ENCODE results near the gene KCNIP2. TPM values are rescaled to one million over a fixed set of nuclear protein-coding genes. Genes with fewer than 3 reads are reported as not detected.

The KCNIP2 gene
- polyA plus RNA-seq, 1 donor from 2014 or later, result 14.5 TPM

DNA sequence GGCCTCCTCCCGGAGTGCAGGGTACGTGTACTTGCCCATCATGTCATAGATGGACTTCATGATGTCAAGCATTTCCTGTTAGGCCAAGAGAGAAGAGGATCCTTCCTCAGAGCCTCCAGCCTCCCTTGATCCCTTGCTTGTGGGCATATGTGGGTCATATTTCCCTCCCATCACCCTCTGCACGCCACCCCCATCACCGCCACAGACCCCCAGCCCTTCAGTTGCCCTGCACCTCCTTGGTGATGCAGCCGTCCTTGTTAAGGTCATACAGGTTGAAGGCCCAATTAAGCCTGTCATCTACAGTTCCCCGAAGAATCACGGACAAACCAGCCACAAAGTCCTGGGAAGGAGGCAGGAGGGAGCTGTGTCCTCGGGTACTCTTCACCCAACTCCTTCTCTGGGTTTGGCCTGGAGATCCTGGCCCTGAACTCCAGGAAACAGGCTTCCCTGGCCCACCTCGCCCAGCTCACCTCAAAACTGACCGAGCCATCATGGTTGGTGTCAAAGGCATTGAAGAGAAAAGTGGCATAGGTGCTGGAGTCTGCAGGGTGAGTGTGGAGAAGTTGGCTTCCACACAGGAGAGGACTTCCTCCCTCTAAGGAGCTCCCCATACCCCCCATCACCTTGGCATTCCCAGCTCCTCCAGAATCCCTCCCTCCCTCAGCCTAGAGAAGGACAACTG, 15.5 kb downstream of the KCNIP2 start:
- H3K27me3 Mint-ChIP-seq, result no peaks in the 10 kb centered on the region
- peak overlapping the region in 1 of 4 donors; percentile 54 for H3K4me3 Mint-ChIP-seq
- H3K9me3 Mint-ChIP-seq, result no peaks in the 10 kb centered on the region
- peaks cover 4 to 25% (median 21%) of the 10 kb centered on the region in 3 donors for H3K4me1 Mint-ChIP-seq
- peak overlapping the region in 2 of 3 donors; percentile 57 to 85 for H3K27ac Mint-ChIP-seq
- peaks cover 7% of the 10 kb centered on the region for H3K36me3 Mint-ChIP-seq

DNA sequence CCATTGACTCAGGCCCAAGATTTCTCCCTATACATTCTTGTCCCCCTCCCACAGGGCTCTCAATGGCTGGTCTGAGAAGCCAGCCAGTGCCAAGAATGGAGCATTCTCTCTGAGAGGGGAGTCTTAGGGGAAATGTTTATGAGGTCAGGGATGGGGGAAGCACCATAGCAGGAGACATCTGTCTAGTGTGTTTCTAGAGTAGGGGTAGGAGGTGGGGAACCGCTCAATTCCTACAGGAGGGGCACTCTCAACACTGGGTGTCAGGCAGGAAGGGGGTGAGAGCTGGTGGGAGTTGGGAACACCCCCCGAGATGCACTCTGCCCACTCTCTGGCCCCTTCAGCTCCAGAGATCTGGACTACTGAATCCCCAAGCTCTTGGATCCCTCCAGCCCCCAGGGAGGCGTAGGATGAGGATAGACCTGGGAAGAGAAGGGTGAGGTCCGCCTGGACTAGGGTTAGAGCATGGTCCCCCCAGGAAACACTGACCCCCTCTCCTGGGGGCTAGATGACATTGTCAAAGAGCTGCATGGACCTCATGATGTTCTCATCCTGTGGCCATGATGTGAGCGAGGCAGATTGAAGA, 16.7 kb downstream of the KCNIP2 start:
- Mint-ChIP-seq H3K36me3 (peaks cover 7% of the 10 kb centered on the region), H3K9me3 (no peaks in the 10 kb centered on the region), H3K27me3 (no peaks in the 10 kb centered on the region), H3K4me3 (peak overlapping the region in 3 of 4 donors; percentile 7 to 78 (median 54)), H3K4me1 (peaks cover 4 to 20% (median 16%) of the 10 kb centered on the region in 3 donors), H3K27ac (peak overlapping the region in 1 of 3 donors; percentile 85)

DNA sequence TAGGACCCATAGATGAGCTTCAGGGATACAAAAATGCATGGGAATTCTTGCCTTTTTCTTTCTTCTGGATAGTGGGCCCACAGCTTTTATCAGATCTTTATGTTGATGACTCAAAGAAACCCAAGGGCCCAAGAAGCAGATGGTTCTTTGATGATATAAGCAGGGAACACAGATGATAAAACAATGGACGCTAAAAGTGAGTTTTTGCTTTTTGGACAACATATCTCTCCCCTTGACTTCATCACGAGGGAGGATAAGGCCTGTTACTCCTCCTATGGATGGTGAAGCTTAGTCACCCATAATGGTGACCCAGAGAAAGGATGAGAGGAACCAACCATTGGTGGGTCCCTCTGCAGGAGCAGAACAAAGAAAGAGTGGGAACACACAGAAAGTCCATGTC, 18.9 kb downstream of the KCNIP2 start:
- Mint-ChIP-seq H3K4me1 (peaks cover under 1 to 7% (median 4%) of the 10 kb centered on the region in 3 donors), H3K27me3 (no peaks in the 10 kb centered on the region), H3K9me3 (no peaks in the 10 kb centered on the region), H3K36me3 (peaks cover 7% of the 10 kb centered on the region), H3K4me3 (no peak overlapping the region), H3K27ac (no peak overlapping the region)

DNA sequence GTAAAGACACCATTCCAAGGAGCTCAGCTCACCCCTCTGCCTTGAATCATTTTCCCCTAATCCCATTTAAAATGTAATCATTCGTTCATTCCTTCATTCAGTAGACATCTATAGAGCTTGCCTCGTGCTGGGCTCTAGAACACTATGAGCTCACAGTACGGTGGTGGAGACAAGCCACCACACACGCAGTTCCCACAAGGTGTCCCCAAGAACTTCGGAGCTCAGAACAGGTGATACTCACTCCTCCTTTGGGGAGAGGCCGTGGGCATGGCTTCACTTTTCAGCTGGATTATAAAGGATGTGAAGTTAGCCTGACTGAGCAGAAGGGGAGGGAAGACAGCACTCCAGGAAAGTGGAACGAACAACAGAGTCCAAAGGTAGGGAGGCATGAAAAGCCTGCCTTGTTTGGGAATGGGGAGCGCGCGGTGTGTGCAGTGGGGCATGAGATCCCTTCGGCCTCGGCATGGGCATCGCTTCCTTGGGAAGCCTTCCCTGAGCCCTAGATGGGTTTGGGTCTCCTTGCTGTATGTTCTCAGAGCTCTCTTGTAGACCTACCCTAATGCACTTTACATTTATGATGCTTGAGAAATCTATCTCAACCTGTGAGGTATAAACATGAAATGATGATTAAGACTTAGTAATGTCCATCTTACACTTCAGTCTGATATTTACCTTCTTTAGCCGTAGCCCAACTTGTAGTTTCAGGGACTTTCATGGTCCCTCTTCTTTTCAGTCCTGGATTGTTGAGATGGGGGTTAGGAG, 24.5 kb downstream of the KCNIP2 start:
- Mint-ChIP-seq H3K4me3 (peak overlapping the region; percentile 89 to 100 (median 96)), H3K4me1 (peaks cover 12 to 22% (median 13%) of the 10 kb centered on the region in 3 donors), H3K36me3 (no peaks in the 10 kb centered on the region), H3K27me3 (no peaks in the 10 kb centered on the region), H3K27ac (peak overlapping the region; percentile 91 to 97 (median 95)), H3K9me3 (no peaks in the 10 kb centered on the region)

DNA sequence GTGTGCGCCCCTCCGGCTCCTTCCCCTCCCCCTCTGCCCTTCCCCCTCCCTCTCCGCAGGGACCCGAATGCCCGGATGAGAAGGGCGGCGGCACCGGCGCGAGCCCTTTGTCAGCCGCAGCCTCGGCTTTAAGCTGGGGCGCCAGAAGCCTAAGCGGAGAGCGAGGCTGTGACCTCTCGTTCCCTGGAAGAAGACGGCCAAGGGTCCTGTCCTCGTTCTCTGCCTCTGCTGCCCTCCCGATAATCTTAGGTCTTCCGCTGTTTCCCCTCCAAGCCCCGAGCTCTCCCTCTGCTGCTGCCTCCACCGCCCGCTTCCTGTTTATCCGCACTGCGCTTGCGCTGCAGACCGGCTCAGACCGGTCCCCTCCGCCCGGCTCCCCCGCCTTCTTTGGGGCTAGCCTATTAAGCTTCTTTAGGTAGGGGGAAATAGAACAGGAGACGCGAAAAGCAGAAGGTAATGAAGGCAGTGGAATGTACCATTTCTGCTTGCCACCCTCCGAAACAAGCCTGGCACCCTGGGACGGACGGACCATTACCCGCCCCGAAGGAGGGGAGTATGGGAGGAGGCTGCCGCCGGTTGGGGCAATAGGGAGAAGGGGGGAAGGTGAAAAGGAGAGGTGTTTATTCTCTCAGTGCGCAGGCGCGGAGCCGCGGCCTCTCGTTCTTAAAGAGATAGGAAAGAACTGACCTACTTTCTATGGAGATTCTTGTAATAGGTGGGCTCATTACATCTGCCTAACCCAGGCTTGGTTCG, 25.3 kb downstream of the KCNIP2 start, which contains the start of gene OGA:
TSS of gene OGA (minus strand) at position 326 of the 753 bp plus-strand sequence. CDS start 422 bp downstream, outside the sequence.
- H3K27ac Mint-ChIP-seq, result peak within 1 kb of the TSS; percentile 95 to 97 (median 95)
- H3K4me3 Mint-ChIP-seq, result peak within 1 kb of the TSS; percentile 89 to 100 (median 96)
- no peaks in the 10 kb centered on the region for H3K27me3 Mint-ChIP-seq
- no peaks in the 10 kb centered on the region for H3K9me3 Mint-ChIP-seq
- H3K36me3 Mint-ChIP-seq, result no peaks in the 10 kb centered on the region
- peaks cover 20 to 29% (median 20%) of the 10 kb centered on the region in 3 donors for H3K4me1 Mint-ChIP-seq

DNA sequence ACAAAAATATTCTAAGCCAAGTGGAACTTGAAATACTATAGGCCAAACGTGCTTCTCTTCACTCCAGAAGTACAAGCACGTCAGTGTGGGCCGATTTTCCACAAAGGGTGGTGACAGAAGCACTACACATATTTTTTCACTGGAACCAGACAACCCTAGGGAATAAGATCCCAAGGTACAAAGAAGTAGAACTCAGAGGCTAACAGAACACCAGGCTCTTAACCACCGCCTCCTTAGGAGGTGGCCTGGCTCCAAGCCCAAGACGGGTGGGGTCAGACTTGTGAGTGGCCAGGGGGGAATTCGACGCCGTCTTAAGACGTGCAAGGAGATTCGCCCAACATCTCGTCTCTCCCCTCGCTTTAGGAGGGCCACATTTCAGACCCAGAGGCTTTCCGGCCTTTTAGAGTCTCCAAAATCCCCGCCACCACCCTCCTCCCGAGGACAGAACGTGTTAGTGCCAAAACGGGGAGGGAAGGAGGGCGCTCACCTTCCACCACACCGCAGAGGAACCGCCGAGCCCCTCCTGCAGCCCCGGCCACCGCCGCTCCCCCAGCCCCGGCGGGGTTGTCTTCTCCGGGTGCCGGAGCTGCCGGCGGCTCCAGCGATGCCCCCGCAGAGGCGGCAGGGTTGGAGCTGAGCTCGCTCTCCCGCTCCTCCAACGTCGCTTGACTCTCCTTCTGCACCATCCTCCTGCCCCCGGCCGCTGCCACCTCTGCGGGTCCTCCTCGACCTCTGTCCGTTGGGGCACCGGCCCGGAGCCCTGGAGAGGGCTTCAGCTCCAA, 26.1 kb downstream of the KCNIP2 start:
- peak overlapping the region; percentile 95 to 97 (median 95) for H3K27ac Mint-ChIP-seq
- H3K27me3 Mint-ChIP-seq, result no peaks in the 10 kb centered on the region
- no peaks in the 10 kb centered on the region for H3K9me3 Mint-ChIP-seq
- peak overlapping the region; percentile 89 to 100 (median 96) for H3K4me3 Mint-ChIP-seq
- H3K4me1 Mint-ChIP-seq, result peaks cover 27 to 35% (median 28%) of the 10 kb centered on the region in 3 donors
- H3K36me3 Mint-ChIP-seq, result no peaks in the 10 kb centered on the region

DNA sequence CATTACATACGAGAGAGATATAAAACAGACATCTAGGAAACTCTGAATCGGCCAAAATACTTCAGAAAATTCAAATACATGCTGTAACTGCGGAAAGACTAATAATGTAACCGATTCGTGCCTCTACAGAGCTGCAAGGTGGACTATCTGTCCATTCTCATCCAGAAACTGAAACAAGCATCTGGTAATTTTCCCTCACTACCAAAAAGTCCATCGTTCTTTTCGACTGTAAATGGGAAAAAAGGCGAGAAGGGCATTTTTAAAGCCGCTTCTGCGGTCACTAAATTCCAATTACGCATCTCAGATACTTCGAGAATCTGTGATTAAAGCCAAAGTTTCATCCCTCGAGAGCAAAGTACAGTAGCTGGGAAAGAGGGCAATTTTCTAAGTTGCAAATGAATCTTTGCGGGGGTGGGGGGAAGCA, 26.7 kb downstream of the KCNIP2 start:
- H3K9me3 Mint-ChIP-seq, result no peaks in the 10 kb centered on the region
- no peaks in the 10 kb centered on the region for H3K36me3 Mint-ChIP-seq
- H3K4me3 Mint-ChIP-seq, result peak overlapping the region; percentile 89 to 100 (median 96)
- H3K27me3 Mint-ChIP-seq, result no peaks in the 10 kb centered on the region
- H3K27ac Mint-ChIP-seq, result peak overlapping the region; percentile 95 to 97 (median 95)
- H3K4me1 Mint-ChIP-seq, result peaks cover 28 to 36% (median 29%) of the 10 kb centered on the region in 3 donors

DNA sequence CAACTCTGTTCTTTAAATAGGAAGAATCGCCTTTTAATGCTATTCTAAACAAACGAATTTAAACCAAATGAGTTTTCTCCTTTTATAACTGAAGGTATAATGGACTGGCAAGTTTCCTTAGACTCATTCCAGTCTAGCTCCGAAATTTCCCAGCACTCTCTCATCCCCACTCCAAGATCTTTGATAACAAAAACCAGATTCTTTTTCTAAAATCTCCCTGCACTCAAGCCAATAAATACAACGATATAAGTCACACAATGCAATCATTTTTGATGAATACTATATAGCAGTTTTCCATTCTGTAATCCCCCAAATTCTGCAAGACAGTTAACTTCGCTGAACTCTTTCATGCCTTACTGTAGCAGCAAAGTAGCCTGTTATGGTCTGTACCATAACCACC, 27.2 kb downstream of the KCNIP2 start:
- no peaks in the 10 kb centered on the region for H3K36me3 Mint-ChIP-seq
- H3K27me3 Mint-ChIP-seq, result no peaks in the 10 kb centered on the region
- peak overlapping the region; percentile 95 to 97 (median 95) for H3K27ac Mint-ChIP-seq
- no peaks in the 10 kb centered on the region for H3K9me3 Mint-ChIP-seq
- peaks cover 28 to 34% (median 29%) of the 10 kb centered on the region in 3 donors for H3K4me1 Mint-ChIP-seq
- peak overlapping the region; percentile 89 to 100 (median 96) for H3K4me3 Mint-ChIP-seq

DNA sequence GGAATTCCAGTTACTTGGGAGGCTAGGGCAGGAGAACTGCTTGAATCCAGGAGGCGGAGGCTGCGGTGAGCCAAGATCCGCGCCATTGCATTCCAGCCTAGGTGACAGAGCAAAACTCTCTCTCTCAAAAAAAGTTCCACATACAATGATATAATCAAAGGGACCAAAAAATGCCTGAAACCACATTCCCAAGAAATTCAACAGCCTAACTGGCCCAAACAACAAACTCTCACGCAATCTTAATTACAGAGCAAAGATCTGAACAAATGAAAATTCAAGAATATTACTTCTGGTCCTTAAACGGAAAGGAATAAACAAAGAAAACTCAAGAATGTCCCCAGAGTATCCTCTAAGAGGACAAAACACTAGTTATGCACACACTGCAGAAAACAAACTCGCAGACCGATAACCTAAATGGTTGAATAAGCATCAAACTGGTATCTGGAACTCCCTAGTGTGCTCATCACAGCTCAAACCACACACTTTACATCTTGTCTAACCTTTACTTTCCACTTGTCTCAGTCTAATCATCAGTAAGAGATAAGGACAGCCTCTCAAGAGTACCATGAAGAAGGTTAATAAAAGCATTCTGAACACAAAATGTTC, 29.0 kb downstream of the KCNIP2 start:
- H3K9me3 Mint-ChIP-seq, result no peaks in the 10 kb centered on the region

DNA sequence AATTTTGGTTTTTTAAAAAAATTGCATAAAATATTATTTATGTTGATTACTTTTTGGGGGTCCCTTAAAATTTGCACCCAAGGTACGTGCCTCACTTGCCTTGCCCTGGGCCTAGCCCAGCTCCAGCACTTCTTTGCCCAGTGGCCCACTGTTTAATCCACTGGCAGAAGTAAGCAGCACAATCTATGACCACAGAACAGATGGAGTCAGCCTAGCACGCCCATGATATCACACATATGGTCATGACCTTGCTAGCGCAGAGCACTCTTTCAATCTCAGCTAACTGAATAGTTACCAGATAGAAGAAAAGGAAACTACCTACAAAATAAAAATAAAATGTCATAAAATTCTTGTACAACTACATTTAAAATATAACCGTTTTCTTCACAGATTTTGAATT, 31.0 kb downstream of the KCNIP2 start:
- Mint-ChIP-seq H3K36me3 (no peaks in the 10 kb centered on the region), H3K4me1 (peaks cover 27 to 32% (median 29%) of the 10 kb centered on the region in 3 donors), H3K27me3 (no peaks in the 10 kb centered on the region), H3K4me3 (peak overlapping the region in 1 of 4 donors; percentile 55), H3K27ac (peak overlapping the region in 2 of 3 donors; percentile 41 to 53), H3K9me3 (no peaks in the 10 kb centered on the region)

More for the DNA sequence above, 29.0 kb downstream of the KCNIP2 start:
- peaks cover 29 to 34% (median 32%) of the 10 kb centered on the region in 3 donors for H3K4me1 Mint-ChIP-seq
- peak overlapping the region; percentile 28 to 97 (median 95) for H3K27ac Mint-ChIP-seq
- H3K27me3 Mint-ChIP-seq, result no peaks in the 10 kb centered on the region
- no peaks in the 10 kb centered on the region for H3K36me3 Mint-ChIP-seq
- H3K4me3 Mint-ChIP-seq, result peak overlapping the region; percentile 89 to 100 (median 96)

DNA sequence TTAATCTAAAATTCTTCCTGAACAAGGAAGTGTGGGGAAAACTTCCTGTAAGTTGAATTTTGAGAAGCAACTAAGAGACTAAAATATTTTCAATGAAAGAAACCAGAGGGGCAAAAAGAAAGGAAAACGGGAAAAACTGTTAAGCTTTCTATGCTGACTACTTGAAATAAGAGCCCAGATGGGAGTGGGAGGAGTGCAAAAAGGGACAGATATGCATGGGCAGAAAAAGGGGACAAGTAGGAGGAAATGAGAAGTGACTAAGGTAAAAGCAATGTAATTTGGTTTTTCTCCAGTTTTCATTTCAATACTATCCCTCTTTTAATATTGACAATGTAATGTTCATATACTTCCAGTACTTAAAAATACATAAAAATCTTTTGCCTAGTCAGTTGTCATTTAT, 36.4 kb downstream of the KCNIP2 start:
- Mint-ChIP-seq H3K27me3 (no peaks in the 10 kb centered on the region), H3K4me3 (no peak overlapping the region), H3K27ac (no peak overlapping the region), H3K9me3 (no peaks in the 10 kb centered on the region), H3K36me3 (no peaks in the 10 kb centered on the region), H3K4me1 (peaks cover 0 to 19% (median 5%) of the 10 kb centered on the region in 3 donors)

DNA sequence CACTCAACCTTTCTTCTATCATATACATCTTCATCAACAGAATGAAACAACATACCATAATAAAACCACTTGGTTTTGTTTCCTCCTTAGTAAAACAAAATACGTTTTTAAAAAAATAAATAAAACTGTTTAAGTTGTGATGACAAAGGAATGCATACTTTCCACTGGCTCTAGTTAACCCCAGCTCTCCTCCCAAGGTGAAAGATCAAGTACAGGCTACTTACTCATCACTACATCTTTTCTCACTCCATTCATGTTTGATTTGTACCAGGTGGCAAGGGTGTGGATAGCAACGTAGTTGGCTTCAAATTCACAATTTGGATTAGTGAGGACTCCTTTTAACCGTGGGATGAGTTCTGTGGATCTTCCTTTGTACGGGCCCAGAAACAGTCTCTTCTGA, 40.1 kb downstream of the KCNIP2 start:
- peaks cover 4 to 18% (median 10%) of the 10 kb centered on the region in 3 donors for H3K4me1 Mint-ChIP-seq
- H3K27me3 Mint-ChIP-seq, result no peaks in the 10 kb centered on the region
- no peak overlapping the region for H3K27ac Mint-ChIP-seq
- peaks cover 2% of the 10 kb centered on the region for H3K36me3 Mint-ChIP-seq
- H3K4me3 Mint-ChIP-seq, result no peak overlapping the region
- H3K9me3 Mint-ChIP-seq, result no peaks in the 10 kb centered on the region

DNA sequence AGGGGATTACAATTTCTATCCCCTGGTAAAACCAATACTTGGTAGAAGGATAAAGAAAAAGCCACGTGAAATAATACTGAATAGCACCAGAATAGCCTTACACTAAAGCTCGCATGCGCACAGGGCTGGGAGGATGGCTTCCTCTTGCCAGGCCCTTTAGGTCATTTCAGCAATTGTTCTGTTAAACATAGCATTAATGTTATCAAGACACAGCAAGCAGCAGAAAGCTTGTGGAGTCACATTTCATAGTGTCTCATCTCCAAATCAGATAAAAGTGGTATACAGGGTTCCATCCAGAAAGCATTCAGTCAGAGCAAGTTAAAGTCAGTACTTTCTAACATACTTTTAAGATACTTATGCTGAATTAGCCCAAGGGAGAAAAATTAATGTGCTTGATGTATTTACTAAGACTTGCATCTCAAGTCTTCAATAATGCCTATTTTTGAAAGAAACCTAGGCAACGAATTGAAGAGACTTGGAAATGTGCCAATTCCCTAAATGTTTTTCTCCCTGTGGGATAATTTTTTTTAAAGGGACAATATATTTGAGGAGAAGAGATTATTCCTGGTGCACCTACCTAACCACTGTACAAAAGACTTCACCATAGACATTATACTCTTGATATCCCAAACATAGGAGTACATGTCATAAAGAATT, 46.1 kb downstream of the KCNIP2 start:
- H3K36me3 Mint-ChIP-seq, result peaks cover 2% of the 10 kb centered on the region
- peaks cover 4 to 9% (median 9%) of the 10 kb centered on the region in 3 donors for H3K4me1 Mint-ChIP-seq
- peak overlapping the region in 1 of 4 donors; percentile 32 for H3K4me3 Mint-ChIP-seq
- no peaks in the 10 kb centered on the region for H3K27me3 Mint-ChIP-seq
- H3K27ac Mint-ChIP-seq, result peak overlapping the region in 2 of 3 donors; percentile 4 to 21
- no peaks in the 10 kb centered on the region for H3K9me3 Mint-ChIP-seq
